DND-41 (cell line): ENCODE data around the gene OCA2.

Experiments used
- ATAC-seq: fragments of 200-7000 bp; cut with Tn5 transposase; 3 replicates; pipeline ENCODE4 v1.9.1; 2021; ENCODE audit warnings: low read depth; ENCODE audit not compliant: insufficient read depth
- DNase-seq: peaks from one replicate; pipeline ENCODE4 v3.0.0-alpha.2; 2020
- H2AFZ ChIP-seq: 2 replicates; pipeline ENCODE4 v1.6.0; 2012; ENCODE audit warnings: low read depth, low read length
- H3K27ac ChIP-seq: 2 replicates; pipeline ENCODE4 v1.5.1; 2012; ENCODE audit warnings: low read length, inconsistent platforms
- H3K27me3 ChIP-seq: fragments of 200-600 bp; sonication (generic); 2 replicates; pipeline ENCODE4 v1.6.0; 2012; ENCODE audit warnings: low read length, mild to moderate bottlenecking, inconsistent platforms; ENCODE audit not compliant: insufficient read depth, poor library complexity
- H3K36me3 ChIP-seq: 2 replicates; pipeline ENCODE4 v1.5.1; 2012; ENCODE audit warnings: low read length, inconsistent platforms; ENCODE audit not compliant: insufficient read depth
- H3K4me1 ChIP-seq: 2 replicates; pipeline ENCODE4 v1.5.1; 2012; ENCODE audit warnings: mild to moderate bottlenecking, low read length; ENCODE audit not compliant: insufficient read depth
- H3K4me2 ChIP-seq: 2 replicates; pipeline ENCODE4 v1.6.0; 2012; ENCODE audit warnings: mild to moderate bottlenecking, moderate library complexity, low read length, inconsistent platforms; ENCODE audit not compliant: insufficient read depth
- H3K4me3 ChIP-seq, 2 experiments: fragments of 200-600 bp in 1 of 2; shearing (Covaris generic) in 1 of 2; 2 replicates each; pipeline ENCODE4 v1.5.1; 2012 to 2016; ENCODE audit warnings: inconsistent platforms in 2 of 2, low read length in 2 of 2, mild to moderate bottlenecking in 2 of 2, low read depth in 1 of 2, moderate library complexity in 1 of 2
- H3K79me2 ChIP-seq: 2 replicates; pipeline ENCODE4 v1.6.0; 2012; ENCODE audit warnings: low read length, inconsistent platforms; ENCODE audit not compliant: insufficient read depth
- H3K9ac ChIP-seq: 2 replicates; pipeline ENCODE4 v1.6.0; 2012; ENCODE audit warnings: low read depth, mild to moderate bottlenecking, inconsistent platforms, low read length, moderate library complexity
- H3K9me3 ChIP-seq: 2 replicates; pipeline ENCODE4 v1.5.1; 2012; ENCODE audit warnings: low read length, moderate library complexity, mild to moderate bottlenecking, inconsistent platforms; ENCODE audit not compliant: insufficient read depth, severe bottlenecking
- H4K20me1 ChIP-seq: 2 replicates; pipeline ENCODE4 v1.6.0; 2012; ENCODE audit warnings: low read length; ENCODE audit not compliant: insufficient read depth
- CTCF ChIP-seq: IDR thresholded peaks from 2 replicates; pipeline ENCODE4 v1.5.1; 2012; ENCODE audit warnings: borderline replicate concordance, low read length, moderate library complexity, mild to moderate bottlenecking; ENCODE audit not compliant: poor library complexity, severe bottlenecking; ENCODE audit errors: extremely low read depth
- EZH2 ChIP-seq: IDR thresholded peaks from 3 replicates; pipeline ENCODE4 v1.6.1; 2012; ENCODE audit warnings: borderline replicate concordance, low read depth, mild to moderate bottlenecking, moderate library complexity, low read length, inconsistent platforms; ENCODE audit not compliant: severe bottlenecking

Gene OCA2

GRCh38 chr15:27776501-27776900 lies 322.6 kb downstream of the OCA2 start:
- H2AFZ ChIP-seq = no peak overlapping the region
- DNase-seq = no peak
- H3K9me3 ChIP-seq = peaks cover 3% of the 10 kb centered on the region
- H4K20me1 ChIP-seq = no peaks in the 10 kb centered on the region
- H3K27ac ChIP-seq = no peak overlapping the region
- H3K4me1 ChIP-seq = no peaks in the 10 kb centered on the region
- H3K36me3 ChIP-seq = no peaks in the 10 kb centered on the region
- H3K79me2 ChIP-seq = no peaks in the 10 kb centered on the region
- H3K27me3 ChIP-seq = no peaks in the 10 kb centered on the region
- no peak overlapping the region for H3K9ac ChIP-seq
- H3K4me2 ChIP-seq = no peak overlapping the region
- H3K4me3 ChIP-seq = no peak overlapping the region
- no peak for TF ChIP-seq CTCF
- TF ChIP-seq EZH2 = no peak
- ATAC-seq = no peak

DNA sequence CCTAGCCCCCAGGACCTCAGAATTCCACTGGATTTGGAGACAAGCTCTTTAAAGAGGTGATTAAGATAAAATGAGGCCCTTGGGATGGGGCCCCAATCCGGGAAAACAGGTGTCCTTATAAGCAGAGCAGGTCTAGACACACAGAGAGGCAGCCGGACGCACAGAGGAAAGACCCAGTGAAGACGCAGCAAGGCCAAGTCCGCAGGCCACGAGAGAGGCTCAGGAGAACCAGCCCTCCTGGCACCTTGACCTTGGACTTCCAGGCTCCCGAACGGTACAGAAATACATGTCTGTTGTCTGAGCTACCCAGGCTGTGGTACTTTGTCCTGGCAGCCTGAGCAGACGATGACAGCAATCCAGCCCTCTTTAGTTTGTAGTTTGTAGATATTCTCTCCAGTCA lies 324.5 kb downstream of the OCA2 start:
- ATAC-seq = no peak
- no peak overlapping the region for H2AFZ ChIP-seq
- no peak overlapping the region for H3K27ac ChIP-seq

DNA sequence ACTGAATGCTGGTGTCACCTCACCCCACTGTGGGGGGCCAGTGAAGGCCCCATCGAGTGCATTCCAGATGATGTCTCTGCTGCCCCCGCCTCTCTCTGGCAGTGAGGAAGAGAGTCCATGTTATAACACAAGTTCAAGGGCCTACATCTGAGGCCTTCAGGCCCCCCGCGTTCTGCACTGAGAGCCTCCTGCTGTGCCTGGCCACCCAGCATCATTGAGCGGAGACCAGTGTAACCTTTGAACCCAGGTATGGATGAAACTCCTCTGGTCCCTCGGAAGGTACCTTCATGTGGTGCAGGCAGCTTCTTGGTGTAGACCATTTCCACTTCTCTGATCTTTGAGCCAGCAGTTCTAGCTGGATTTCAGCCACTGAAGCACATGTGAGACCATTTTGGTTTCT lies 324.9 kb downstream of the OCA2 start:
- TF ChIP-seq EZH2 (no peak), CTCF (no peak)
- no peaks in the 10 kb centered on the region for H3K36me3 ChIP-seq
- no peak overlapping the region for H3K4me2 ChIP-seq
- no peak overlapping the region for H3K4me3 ChIP-seq
- peaks cover 3% of the 10 kb centered on the region for H3K9me3 ChIP-seq
- no peak overlapping the region for H2AFZ ChIP-seq
- DNase-seq (no peak), ATAC-seq (no peak)
- no peaks in the 10 kb centered on the region for H3K27me3 ChIP-seq
- no peak overlapping the region for H3K27ac ChIP-seq
- no peaks in the 10 kb centered on the region for H3K79me2 ChIP-seq
- no peaks in the 10 kb centered on the region for H4K20me1 ChIP-seq
- no peaks in the 10 kb centered on the region for H3K4me1 ChIP-seq
- no peak overlapping the region for H3K9ac ChIP-seq

More for the DNA sequence above, 324.5 kb downstream of the OCA2 start:
- Histone ChIP-seq H3K4me3 (no peak overlapping the region), H4K20me1 (no peaks in the 10 kb centered on the region), H3K27me3 (no peaks in the 10 kb centered on the region), H3K9ac (no peak overlapping the region), H3K9me3 (peaks cover 3% of the 10 kb centered on the region), H3K79me2 (no peaks in the 10 kb centered on the region), H3K36me3 (no peaks in the 10 kb centered on the region), H3K4me2 (no peak overlapping the region), H3K4me1 (no peaks in the 10 kb centered on the region)
- no peak for DNase-seq
- TF ChIP-seq CTCF (no peak), EZH2 (no peak)

DNA sequence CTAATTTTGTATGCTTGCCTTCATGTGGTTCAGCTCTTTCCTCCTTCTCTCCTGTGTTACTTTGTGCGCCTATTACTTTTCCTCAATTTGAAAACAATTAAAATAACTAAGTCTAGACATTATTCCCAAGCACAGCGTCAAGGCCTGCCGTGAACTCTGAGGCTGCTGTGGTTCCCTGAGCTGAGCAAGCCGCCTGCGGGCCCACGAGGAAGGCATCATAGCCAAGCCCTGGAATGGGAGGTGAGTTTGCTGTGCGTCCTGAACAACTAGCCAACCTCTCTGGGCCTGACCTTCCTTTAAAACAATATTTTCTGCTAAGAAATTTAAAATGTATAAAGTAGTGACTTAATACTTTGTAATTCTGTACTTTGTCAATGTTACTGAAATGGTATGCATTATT lies 327.2 kb downstream of the OCA2 start:
- Histone ChIP-seq H3K27ac (no peak overlapping the region), H3K9me3 (peaks cover 3% of the 10 kb centered on the region), H3K27me3 (no peaks in the 10 kb centered on the region), H3K79me2 (no peaks in the 10 kb centered on the region), H3K4me3 (no peak overlapping the region), H4K20me1 (no peaks in the 10 kb centered on the region), H3K4me2 (no peak overlapping the region), H3K9ac (no peak overlapping the region), H3K4me1 (no peaks in the 10 kb centered on the region), H3K36me3 (no peaks in the 10 kb centered on the region), H2AFZ (no peak overlapping the region)
- DNase-seq (no peak), ATAC-seq (no peak)
- TF ChIP-seq CTCF = no peak
- no peak for TF ChIP-seq EZH2
